ENCODE results near the gene PAPPA2.

- TF ChIP-seq RAD21 (IDR thresholded peaks at IDR 0.05; ENCODE audit: low read depth) (no peak), CEBPB (IDR thresholded peaks at IDR 0.05) (no peak), NFIC (IDR thresholded peaks at IDR 0.05) (no peak), TAF1 (IDR thresholded peaks at IDR 0.05; ENCODE audit: low read depth) (no peak)
Measured at GRCh38 chr1:176456795-176457194, 6.2 kb upstream of the PAPPA2 start.

Measured in Ishikawa (cell line).